Endothelial cell of umbilical vein (primary cell): ENCODE measurements around the gene SRSF9. TPM values are rescaled to one million over a fixed set of nuclear protein-coding genes. Genes with fewer than 3 reads are reported as not detected.

ENCODE experiments used
- BruUV-seq: library from RNA; stranded (reverse); fragments of 400-500 nt; replicated peaks from 2 replicates; lab custom pipeline; 2021; lab: Mats Ljungman, UMichigan
- CTCF ChIA-PET: fragments of 300-600, 350-600 bp; sonication (Branson Sonifier 250); formaldehyde crosslinking; loops from one replicate; lab custom pipeline; 2021; ENCODE audit warnings: antibody characterized with exemption, inconsistent platforms; lab: Charles Lee
- POLR2A ChIA-PET: fragments of 300-600, 350-600 bp; sonication (Branson Sonifier 250); formaldehyde crosslinking; loops from one replicate; lab custom pipeline; 2021; ENCODE audit warnings: antibody characterized with exemption, inconsistent platforms; lab: Charles Lee
- DNase-seq: peaks from one replicate; pipeline ENCODE4 v3.0.0-alpha.2; 2011; ENCODE audit warnings: low read depth, low spot score
- FAIRE-seq: peaks from 2 replicates; lab custom pipeline; 2011; peaks lifted over from hg19 to GRCh38; lab: Jason Lieb, UNC
- H2AFZ ChIP-seq: 2 replicates; pipeline ENCODE4 v1.6.0; 2012; ENCODE audit warnings: low read depth, low read length, control low read depth, inconsistent platforms
- H3K27ac ChIP-seq: 2 replicates; pipeline ENCODE4 v1.5.1; 2011; ENCODE audit warnings: low read depth, mild to moderate bottlenecking, control low read depth, low read length, moderate library complexity; ENCODE audit not compliant: insufficient read depth
- H3K27me3 ChIP-seq, 2 experiments: 2 replicates each; pipeline versions ENCODE4 v1.6.0 to v1.6.1; 2011; ENCODE audit warnings: low read length in 2 of 2, mixed read lengths in 1 of 2; ENCODE audit not compliant: control insufficient read depth in 2 of 2, insufficient read depth in 2 of 2
- H3K36me3 ChIP-seq, 2 experiments: 2 replicates in 1 of 2; 3 replicates in 1 of 2; pipeline ENCODE4 v1.5.1; 2011; ENCODE audit warnings: low read length in 2 of 2, mild to moderate bottlenecking in 1 of 2, moderate library complexity in 1 of 2; ENCODE audit not compliant: control insufficient read depth in 2 of 2, insufficient read depth in 2 of 2; ENCODE audit errors: extremely low read depth in 1 of 2
- H3K4me1 ChIP-seq: 3 replicates; pipeline ENCODE4 v1.5.1; 2011; ENCODE audit warnings: mild to moderate bottlenecking, low read length; ENCODE audit not compliant: control insufficient read depth, insufficient read depth; ENCODE audit errors: extremely low read depth
- H3K4me2 ChIP-seq: 2 replicates; pipeline ENCODE4 v1.6.1; 2011; ENCODE audit warnings: low read length, control low read depth, mixed read lengths; ENCODE audit not compliant: insufficient read depth
- H3K4me3 ChIP-seq, 3 experiments: fragments of 200-600 bp in 1 of 3; sonication (generic), shearing (Covaris generic) in 1 of 3; replicated peaks in 1 of 3; 2 replicates each; pipeline ENCODE4 v1.5.1; 2011 to 2016; ENCODE audit warnings: control low read depth in 3 of 3, low read length in 3 of 3, mild to moderate bottlenecking in 2 of 3, inconsistent platforms in 1 of 3, low read depth in 1 of 3, moderate library complexity in 1 of 3; ENCODE audit not compliant: insufficient read depth in 1 of 3
- H3K79me2 ChIP-seq: 2 replicates; pipeline ENCODE4 v1.6.0; 2012; ENCODE audit warnings: low read length, inconsistent platforms; ENCODE audit not compliant: control insufficient read depth, insufficient read depth
- H3K9ac ChIP-seq: replicated peaks from 2 replicates; pipeline ENCODE3; 2011; ENCODE audit warnings: low read length, control low read depth; ENCODE audit not compliant: insufficient read depth; ENCODE audit errors: extremely low read depth
- H3K9me1 ChIP-seq: replicated peaks from 3 replicates; pipeline ENCODE4 v1.6.0; 2011; ENCODE audit warnings: mild to moderate bottlenecking, low read length; ENCODE audit not compliant: control insufficient read depth, insufficient read depth; ENCODE audit errors: extremely low read depth
- H3K9me3 ChIP-seq: replicated peaks from 2 replicates; pipeline ENCODE4 v1.5.1; 2012; ENCODE audit warnings: low read length, inconsistent platforms; ENCODE audit not compliant: control insufficient read depth, insufficient read depth
- H4K20me1 ChIP-seq: replicated peaks from 2 replicates; pipeline ENCODE3; 2011; ENCODE audit warnings: mild to moderate bottlenecking, low read length; ENCODE audit not compliant: control insufficient read depth, insufficient read depth; ENCODE audit errors: extremely low read depth
- EZH2 ChIP-seq: IDR thresholded peaks from 2 replicates; pipeline ENCODE4 v1.6.1; 2012; ENCODE audit warnings: borderline replicate concordance, low read depth, mild to moderate bottlenecking, moderate library complexity, low read length, inconsistent platforms; ENCODE audit not compliant: severe bottlenecking
- GATA2 ChIP-seq: IDR thresholded peaks from 2 replicates; pipeline ENCODE4 v1.7.0; 2011; ENCODE audit warnings: low read depth, mild to moderate bottlenecking, moderate library complexity, mixed read lengths, low read length; ENCODE audit not compliant: insufficient read length, insufficient read depth
- JUN ChIP-seq: IDR thresholded peaks from 2 replicates; pipeline ENCODE4 v1.6.1; 2011; ENCODE audit warnings: borderline replicate concordance, low read depth; ENCODE audit not compliant: insufficient read length, insufficient read depth
- MYC ChIP-seq: IDR thresholded peaks from one replicate; pipeline ENCODE4 v1.6.1; 2011; ENCODE audit warnings: mild to moderate bottlenecking, low read depth, low read length
- POLR2A ChIP-seq: IDR thresholded peaks from 2 replicates; pipeline ENCODE4 v1.6.1; 2012; ENCODE audit warnings: low read depth, mild to moderate bottlenecking, control low read depth, low read length
- POLR2AphosphoS5 ChIP-seq: IDR thresholded peaks from 2 replicates; pipeline ENCODE4 v1.6.1; 2012; ENCODE audit warnings: low read depth, mild to moderate bottlenecking, control low read depth, low read length, moderate library complexity; ENCODE audit not compliant: insufficient read depth
- dilution Hi-C: fragments of 300-500 bp; cut with MboI; formaldehyde crosslinking; loops from one replicate; pipeline ENCODE4 v1.15.0; 2019; ENCODE audit warnings: low sequenced_read_pairs; ENCODE audit not compliant: extremely low pct_ligation_motif_present
- intact Hi-C: fragments of 100-400 bp; cut with micrococcal nuclease; formaldehyde crosslinking; loops from one replicate; pipeline ENCODE4 v1.10.0; 2022
- polyA plus RNA-seq, 4 experiments: library from polyadenylated mRNA; depleted of rRNA in 3 of 4; stranded (reverse) in 3 of 4; unstranded in 1 of 4; fragments of >200 nt; gene quantifications; 2 replicates each; pipeline versions ENCODE4 v1.2.1 to v1.2.3, GENCODE V29; 2011 to 2012; ENCODE audit warnings: missing spikeins in 1 of 4
- total RNA-seq: library from RNA; stranded (reverse); gene quantifications from 2 replicates; pipeline ENCODE4 v1.2.3, GENCODE V29; 2021
- TF ChIP-seq, protein P1 (sequence below): IDR thresholded peaks from 2 replicates; pipeline ENCODE4 v1.6.1; 2011; ENCODE audit not compliant: insufficient read depth, insufficient read length
- TF ChIP-seq, protein P2 (sequence below), 2 donors: IDR thresholded peaks; 1 replicate in 1 of 2; 2 replicates in 1 of 2; pipeline ENCODE4 v1.5.1; 2011; ENCODE audit warnings: low read length in 2 of 2, mild to moderate bottlenecking in 2 of 2, moderate library complexity in 2 of 2, control low read depth in 1 of 2, inconsistent platforms in 1 of 2, low read depth in 1 of 2; ENCODE audit not compliant: insufficient read depth in 1 of 2; ENCODE audit errors: extremely low read depth in 1 of 2

The SRSF9 gene
- total and polyA plus RNA-seq, 2 donors (not counting 3 experiments of a cell fraction or from before 2014, with no cell fraction given): 153 to 226 TPM

DNA sequence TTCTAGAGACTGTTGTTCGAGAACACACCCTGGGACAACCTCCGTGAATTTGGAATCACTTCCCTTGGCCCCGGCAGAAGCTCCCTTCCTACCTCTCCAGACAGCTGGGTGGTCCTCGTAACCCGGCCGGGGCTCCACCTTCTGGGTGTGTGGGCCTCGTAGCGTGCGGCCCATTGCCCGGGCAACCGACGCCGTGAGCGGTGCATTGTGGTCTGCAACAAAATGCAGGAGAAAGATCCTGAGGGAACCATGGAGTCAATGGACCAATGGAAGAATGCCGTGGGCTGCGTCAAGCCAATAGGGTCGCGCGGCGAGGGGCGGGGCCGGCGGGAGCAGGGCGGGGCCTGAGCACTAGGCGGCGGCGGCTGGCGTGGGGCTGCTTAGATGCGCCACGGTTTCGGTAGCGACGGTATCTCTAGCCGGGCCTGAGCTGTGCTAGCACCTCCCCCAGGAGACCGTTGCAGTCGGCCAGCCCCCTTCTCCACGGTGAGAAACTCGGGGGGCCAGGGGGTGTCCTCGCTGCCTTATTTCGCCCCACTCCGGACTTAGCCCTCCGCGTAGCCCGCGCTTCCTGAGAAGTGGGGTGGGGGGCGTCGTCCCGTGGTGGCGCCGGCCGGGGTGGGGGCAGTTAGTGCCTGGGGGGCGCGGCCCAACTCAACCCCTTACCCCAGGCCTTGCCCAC is 26.3 kb upstream of the SRSF9 start, which contains the start of gene DYNLL1:
TSS of gene DYNLL1 (plus strand) at position 383 of the 682 bp plus-strand sequence. CDS start 309 bp downstream, outside the sequence.
- peaks cover 24% of the 10 kb centered on the region for H3K79me2 ChIP-seq
- no peaks in the 10 kb centered on the region for H3K9me1 ChIP-seq
- no peaks in the 10 kb centered on the region for H3K9me3 ChIP-seq
- H3K4me2 ChIP-seq: peak within 1 kb of the TSS; percentile 98
- POLR2A ChIA-PET: interaction anchor here (0.6 to 2.1 kb wide), 7 partner anchors 9 to 57 kb away, joined by 3 to 24 read pairs (median 6); partner anchors contain the start of gene SRSF9
- peaks cover 6 to 10% of the 10 kb centered on the region in 2 experiments for H3K36me3 ChIP-seq
- peaks cover 15% of the 10 kb centered on the region for H3K4me1 ChIP-seq
- dilution Hi-C loops (no loop called here), intact Hi-C loops (loop anchor here (1.0 to 2.0 kb wide), 4 partner anchors 27 to 85 kb away; partner anchors contain the start of genes COQ5, COX6A1, POP5 and SRSF9)
- peaks cover 11% of the 10 kb centered on the region for H4K20me1 ChIP-seq
- H3K4me3 ChIP-seq: peak within 1 kb of the TSS; percentile 64 to 98 (median 90)
- CTCF ChIA-PET: interaction anchor here (0.7 to 3.6 kb wide), 6 partner anchors 13 to 34 kb away, joined by 3 to 29 read pairs (median 6); partner anchors contain the start of gene COQ5
- TF ChIP-seq MYC: no peak
- TF ChIP-seq, protein P1, sequence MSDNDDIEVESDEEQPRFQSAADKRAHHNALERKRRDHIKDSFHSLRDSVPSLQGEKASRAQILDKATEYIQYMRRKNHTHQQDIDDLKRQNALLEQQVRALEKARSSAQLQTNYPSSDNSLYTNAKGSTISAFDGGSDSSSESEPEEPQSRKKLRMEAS: peak; percentile 40
- TF ChIP-seq POLR2AphosphoS5: peak; percentile 99
- TF ChIP-seq POLR2A: peak; percentile 99
- BruUV-seq: no TSS peak
- peak within 1 kb of the TSS; percentile 4 for H2AFZ ChIP-seq
- DNase-seq (peak; percentile 98), FAIRE-seq (peak; percentile 80)
- peak within 1 kb of the TSS; percentile 78 for H3K9ac ChIP-seq
- H3K27ac ChIP-seq: no peak within 1 kb of the TSS
- H3K27me3 ChIP-seq: no peaks in the 10 kb centered on the region

DNA sequence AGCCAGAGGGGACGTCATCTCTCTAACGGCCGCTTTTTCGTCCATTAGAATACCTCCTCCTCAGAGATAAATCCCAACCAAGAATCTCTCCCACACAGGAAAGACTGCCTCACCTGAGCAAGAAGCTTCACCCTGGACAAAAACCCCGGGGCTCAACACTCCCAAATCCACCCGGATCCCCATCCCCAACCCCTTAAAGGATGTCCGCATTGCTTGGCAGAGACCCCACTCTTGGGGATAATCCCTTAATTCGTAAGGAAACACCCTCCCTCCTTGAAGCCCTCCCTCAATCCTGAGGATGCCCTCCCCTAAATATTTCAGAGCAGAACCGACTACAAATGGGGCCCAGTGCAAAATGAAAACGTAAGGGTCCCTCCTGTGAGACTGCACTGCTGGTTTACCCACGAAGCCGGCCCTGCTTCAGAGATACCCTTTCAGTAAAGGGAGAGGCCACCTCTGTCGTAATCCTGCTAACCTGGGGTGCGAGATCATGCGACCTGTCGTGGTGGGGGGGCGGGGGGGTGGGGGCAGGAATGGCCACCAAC is 25.7 kb upstream of the SRSF9 start:
- dilution Hi-C loops (no loop called here), intact Hi-C loops (loop anchor here (1.0 kb wide), 1 partner anchor 26 kb away; the partner anchor contains the start of gene SRSF9)
- H3K4me1 ChIP-seq: peaks cover 15% of the 10 kb centered on the region
- no peak for TF ChIP-seq POLR2A
- TF ChIP-seq MYC: no peak
- TF ChIP-seq, protein P2, sequence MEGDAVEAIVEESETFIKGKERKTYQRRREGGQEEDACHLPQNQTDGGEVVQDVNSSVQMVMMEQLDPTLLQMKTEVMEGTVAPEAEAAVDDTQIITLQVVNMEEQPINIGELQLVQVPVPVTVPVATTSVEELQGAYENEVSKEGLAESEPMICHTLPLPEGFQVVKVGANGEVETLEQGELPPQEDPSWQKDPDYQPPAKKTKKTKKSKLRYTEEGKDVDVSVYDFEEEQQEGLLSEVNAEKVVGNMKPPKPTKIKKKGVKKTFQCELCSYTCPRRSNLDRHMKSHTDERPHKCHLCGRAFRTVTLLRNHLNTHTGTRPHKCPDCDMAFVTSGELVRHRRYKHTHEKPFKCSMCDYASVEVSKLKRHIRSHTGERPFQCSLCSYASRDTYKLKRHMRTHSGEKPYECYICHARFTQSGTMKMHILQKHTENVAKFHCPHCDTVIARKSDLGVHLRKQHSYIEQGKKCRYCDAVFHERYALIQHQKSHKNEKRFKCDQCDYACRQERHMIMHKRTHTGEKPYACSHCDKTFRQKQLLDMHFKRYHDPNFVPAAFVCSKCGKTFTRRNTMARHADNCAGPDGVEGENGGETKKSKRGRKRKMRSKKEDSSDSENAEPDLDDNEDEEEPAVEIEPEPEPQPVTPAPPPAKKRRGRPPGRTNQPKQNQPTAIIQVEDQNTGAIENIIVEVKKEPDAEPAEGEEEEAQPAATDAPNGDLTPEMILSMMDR (IDR thresholded peaks at IDR 0.05; ENCODE audit: extremely low read depth in 1 of 2, insufficient read depth in 1 of 2, low read depth in 1 of 2, low read length in 2 of 2): no peak
- TF ChIP-seq GATA2: no peak
- no peak for TF ChIP-seq EZH2
- no peak for TF ChIP-seq JUN
- no peak for TF ChIP-seq POLR2AphosphoS5
- TF ChIP-seq, protein P1: no peak
- peak overlapping the region; percentile 4 for H2AFZ ChIP-seq
- H3K9me3 ChIP-seq: no peaks in the 10 kb centered on the region
- H3K9me1 ChIP-seq: no peaks in the 10 kb centered on the region
- CTCF ChIA-PET: interaction anchor here (0.7 to 3.6 kb wide), 4 partner anchors 21 to 35 kb away, joined by 3 to 29 read pairs (median 6); partner anchors contain the start of gene COQ5
- no peaks in the 10 kb centered on the region for H3K27me3 ChIP-seq
- DNase-seq (no peak), FAIRE-seq (no peak)
- H3K9ac ChIP-seq: peak overlapping the region; percentile 12
- no TSS peak for BruUV-seq
- peaks cover 6 to 10% of the 10 kb centered on the region in 2 experiments for H3K36me3 ChIP-seq
- POLR2A ChIA-PET: interaction anchor here (0.7 to 2.1 kb wide), 5 partner anchors 10 to 44 kb away, joined by 3 to 24 read pairs (median 6); partner anchors contain the start of gene SRSF9
- no peak overlapping the region for H3K27ac ChIP-seq
- H3K4me3 ChIP-seq: peak overlapping the region; percentile 4 to 64 (median 48)
- peak overlapping the region; percentile 64 for H3K4me2 ChIP-seq
- H3K79me2 ChIP-seq: peaks cover 24% of the 10 kb centered on the region
- H4K20me1 ChIP-seq: peaks cover 11% of the 10 kb centered on the region
